Panc1 (cell line): ENCODE results near the gene SLC4A8. TPM values are rescaled to one million over a fixed set of nuclear protein-coding genes. Genes with fewer than 3 reads are reported as not detected.

ENCODE experiments used
- ATAC-seq: fragments of 200-7000 bp; cut with Tn5 transposase; 2 replicates; pipeline ENCODE4 v1.9.1; 2020; ENCODE audit warnings: mild to moderate bottlenecking, moderate library complexity
- BruUV-seq: library from RNA; stranded (reverse); fragments of 400-500 nt; replicated peaks from 2 replicates; lab custom pipeline; 2021; lab: Mats Ljungman, UMichigan
- CTCF ChIA-PET: fragments of 300-600 bp; sonication (Branson Sonifier 250); formaldehyde crosslinking; loops from one replicate; lab custom pipeline; 2022; ENCODE audit warnings: antibody characterized with exemption; lab: Charles Lee
- POLR2A ChIA-PET: fragments of 300-600 bp; sonication (Branson Sonifier 250); formaldehyde crosslinking; loops from one replicate; lab custom pipeline; 2022; ENCODE audit warnings: antibody characterized with exemption; lab: Charles Lee
- DNase-seq: peaks from one replicate; pipeline ENCODE4 v3.0.0-alpha.2; 2010; ENCODE audit warnings: low read depth, low spot score
- H3K27ac ChIP-seq: 2 replicates; pipeline ENCODE4 v1.5.1; 2011; ENCODE audit warnings: mild to moderate bottlenecking, low read length, inconsistent platforms
- H3K27me3 ChIP-seq: fragments of 200-500 bp; sonication (Bioruptor generic); 2 replicates; pipeline ENCODE4 v1.6.0; 2014; ENCODE audit warnings: low read length, inconsistent platforms; ENCODE audit not compliant: control insufficient read depth, insufficient read depth
- H3K36me3 ChIP-seq: fragments of 200-500 bp; sonication (Bioruptor generic); 2 replicates; pipeline ENCODE4 v1.5.1; 2014; ENCODE audit warnings: inconsistent platforms, mild to moderate bottlenecking, low read length, moderate library complexity; ENCODE audit not compliant: control insufficient read depth, insufficient read depth
- H3K4me1 ChIP-seq: 2 replicates; pipeline ENCODE4 v1.5.1; 2011; ENCODE audit warnings: inconsistent platforms, mild to moderate bottlenecking, low read length, moderate library complexity; ENCODE audit not compliant: control insufficient read depth, insufficient read depth
- H3K4me3 ChIP-seq, 2 experiments: 2 replicates each; pipeline ENCODE4 v1.5.1; 2011 to 2012; ENCODE audit warnings: low read depth in 2 of 2, low read length in 2 of 2, mild to moderate bottlenecking in 2 of 2, inconsistent platforms in 1 of 2, moderate library complexity in 1 of 2
- H3K9me3 ChIP-seq: fragments of 200-500 bp; sonication (Bioruptor generic); 2 replicates; pipeline ENCODE4 v1.5.1; 2014; ENCODE audit warnings: low read depth, mild to moderate bottlenecking, inconsistent platforms, low read length, moderate library complexity; ENCODE audit not compliant: control insufficient read depth, insufficient read depth
- CTCF ChIP-seq: fragments of 450-650 bp; IDR thresholded peaks from 2 replicates; pipeline ENCODE4 v1.5.1; 2017; ENCODE audit warnings: mild to moderate bottlenecking
- POLR2AphosphoS5 ChIP-seq: IDR thresholded peaks from 2 replicates; pipeline ENCODE4 v1.6.1; 2012; ENCODE audit warnings: mild to moderate bottlenecking, low read depth, low read length, moderate library complexity
- REST ChIP-seq, 2 experiments: IDR thresholded peaks; 2 replicates each; pipeline ENCODE4 v1.6.1; 2011 to 2012; ENCODE audit warnings: low read depth in 2 of 2, control low read depth in 1 of 2, low read length in 1 of 2, mild to moderate bottlenecking in 1 of 2, moderate library complexity in 1 of 2; ENCODE audit not compliant: insufficient read depth in 1 of 2
- SIN3A ChIP-seq: IDR thresholded peaks from 2 replicates; pipeline ENCODE4 v1.6.1; 2012; ENCODE audit warnings: low read depth, mild to moderate bottlenecking, low read length, moderate library complexity, borderline replicate concordance; ENCODE audit not compliant: insufficient read depth
- TCF7L2 ChIP-seq: IDR thresholded peaks from 2 replicates; pipeline ENCODE4 v1.6.1; 2011; ENCODE audit warnings: mild to moderate bottlenecking, low read depth, low read length, inconsistent platforms
- in situ Hi-C: cut with HindIII; loops from 2 replicates; pipeline ENCODE4 v1.10.0; 2016; ENCODE audit warnings: low sequenced_read_pairs, low pct_unique_long_range_greater_than_20kb
- intact Hi-C: fragments of 100-400 bp; cut with micrococcal nuclease; formaldehyde crosslinking; loops from one replicate; pipeline ENCODE4 v1.10.0; 2022; ENCODE audit not compliant: unreplicated experiment
- total RNA-seq: library from RNA; stranded (reverse); gene quantifications from one replicate; pipeline ENCODE4 v1.2.1, GENCODE V29; 2021; ENCODE audit not compliant: unreplicated experiment

SLC4A8 gene
- total RNA-seq, 1 experiment from 2014 or later: 18.8 TPM

- ChIA-PET CTCF (no interaction called here), POLR2A (interaction anchor here (0.5 to 0.6 kb wide), 2 partner anchors 11 to 615 kb away, joined by 3 to 6 read pairs; no protein-coding TSS in a partner anchor)
- H3K4me1 ChIP-seq: peaks cover 6% of the 10 kb centered on the region; the same call in 1 of the 2 replicates
- H3K36me3 ChIP-seq: peaks cover 3% of the 10 kb centered on the region; the same call in 1 of the 2 replicates
- H3K9me3 ChIP-seq: no peaks in the 10 kb centered on the region
- TF ChIP-seq CTCF (no peak), POLR2AphosphoS5 (no peak), REST (IDR thresholded peaks at IDR 0.05; ENCODE audit: insufficient read depth in 1 of 2, low read depth in 2 of 2, low read length in 1 of 2) (no peak), SIN3A (no peak)
- intact Hi-C loops (no loop called here), in situ Hi-C loops (no loop called here)
- H3K27me3 ChIP-seq: no peaks in the 10 kb centered on the region
- H3K4me3 ChIP-seq: no peak overlapping the region
- DNase-seq: no peak
- H3K27ac ChIP-seq: no peak overlapping the region
- BruUV-seq: no TSS peak
- ATAC-seq: no peak
These were observed 36.4 kb upstream of the SLC4A8 start for GRCh38 chr12:51388069-51388799.

- no TSS peak for BruUV-seq
- no peak overlapping the region for H3K27ac ChIP-seq
- H3K9me3 ChIP-seq: no peaks in the 10 kb centered on the region
- ATAC-seq (no peak), DNase-seq (no peak)
- POLR2A ChIA-PET: interaction anchor here (0.5 to 0.6 kb wide), 2 partner anchors 11 to 615 kb away, joined by 3 to 6 read pairs; no protein-coding TSS in a partner anchor
- TF ChIP-seq SIN3A (no peak), CTCF (no peak), TCF7L2 (no peak), POLR2AphosphoS5 (no peak), REST (IDR thresholded peaks at IDR 0.05; ENCODE audit: insufficient read depth in 1 of 2, low read depth in 2 of 2, low read length in 1 of 2) (no peak)
- CTCF ChIA-PET: no interaction called here
- no peak overlapping the region for H3K4me3 ChIP-seq
- peaks cover 3% of the 10 kb centered on the region; the same call in 1 of the 2 replicates for H3K36me3 ChIP-seq
- no peaks in the 10 kb centered on the region for H3K27me3 ChIP-seq
- H3K4me1 ChIP-seq: peaks cover 6% of the 10 kb centered on the region; the same call in 1 of the 2 replicates
- intact Hi-C loops (no loop called here), in situ Hi-C loops (no loop called here)
These were observed 35.8 kb upstream of the SLC4A8 start for GRCh38 chr12:51388846-51389245.
